ENCODE measurements around the gene RNF224.
A peak's percentile ranks its signal among the peaks of the same experiment; 100 is the strongest.

Gene RNF224

DNA sequence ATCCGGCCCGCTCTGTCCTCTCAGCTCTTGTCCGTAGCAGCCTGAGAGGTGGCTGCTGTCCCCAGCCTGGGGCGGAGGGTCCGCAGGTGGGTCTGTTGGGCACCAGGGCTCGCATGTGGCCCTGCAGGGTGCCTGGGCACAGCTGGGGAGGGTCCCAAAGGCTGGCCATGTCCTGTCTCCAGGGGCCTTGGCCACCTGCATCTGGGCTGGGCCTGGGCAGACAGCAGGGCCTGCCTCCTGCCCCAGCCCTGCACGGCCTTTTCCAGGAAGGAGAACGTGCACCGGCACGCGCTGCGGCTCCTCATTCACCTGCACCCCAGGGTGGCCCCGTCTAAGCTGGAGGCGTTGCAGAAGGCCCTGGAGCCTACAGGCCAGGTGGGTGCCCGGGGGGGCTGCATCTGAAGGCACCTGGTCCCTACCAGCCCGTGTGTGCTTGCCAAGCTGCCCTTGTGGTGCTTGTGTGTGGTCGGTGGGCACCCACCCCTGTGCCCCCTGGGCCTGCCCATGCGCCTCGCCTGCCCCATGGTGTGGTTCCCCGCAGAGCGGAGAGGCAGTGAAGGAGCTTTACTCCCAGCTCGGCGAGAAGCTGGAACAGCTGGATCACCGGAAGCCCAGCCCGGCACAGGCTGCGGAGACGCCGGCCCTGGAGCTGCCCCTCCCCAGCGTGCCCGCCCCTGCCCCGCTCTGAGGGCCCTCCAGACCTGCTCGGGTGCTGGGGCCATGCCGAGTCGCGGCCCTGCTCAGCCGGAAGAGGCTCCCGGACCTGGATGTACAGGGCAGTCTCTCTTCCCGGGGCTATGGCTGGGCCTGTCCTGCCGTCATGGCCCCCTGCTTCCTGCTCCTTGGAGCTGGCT, 45.2 kb downstream of the RNF224 start:
- H3K18ac ChIP-seq (ENCODE audit: low read depth in 1 of 2, low read length in 2 of 2), result peak overlapping the region in 1 of 2 experiments; percentile 51

DNA sequence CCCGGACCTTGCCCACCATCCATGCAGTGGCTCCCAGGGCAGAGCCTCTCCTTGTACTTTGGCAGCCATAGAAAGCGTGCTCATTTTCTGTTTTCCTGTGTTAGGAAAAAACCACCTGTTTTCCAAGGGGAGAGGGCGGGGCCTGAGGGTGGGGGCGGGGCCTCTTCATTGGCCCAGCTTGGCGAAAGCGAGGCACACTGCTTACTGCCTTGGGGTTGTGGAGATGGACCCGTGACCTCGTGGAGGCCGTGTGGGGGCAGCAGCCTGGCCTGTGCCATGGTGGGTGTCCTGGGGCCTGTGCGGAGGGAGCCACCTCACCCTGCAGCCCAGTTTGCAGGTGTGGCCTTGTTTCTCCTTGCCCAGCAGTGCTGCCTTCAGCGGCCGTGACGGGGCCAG, 45.8 kb downstream of the RNF224 start:
- Histone ChIP-seq H2BK5ac (ENCODE audit: low read depth, low read length, poor library complexity, severe bottlenecking) (no peak overlapping the region), H3K14ac (ENCODE audit: low read length in 2 of 2) (no peak overlapping the region), H3K27me3 (ENCODE audit: control insufficient read depth in 1 of 2, insufficient read depth in 1 of 2, low read length in 2 of 2) (peaks cover 0 to 6% of the 10 kb centered on the region in 2 experiments), H2AK5ac (ENCODE audit: low read length, severe bottlenecking) (no peak overlapping the region), H2BK12ac (ENCODE audit: low read length in 2 of 2) (no peak overlapping the region), H3K9ac (ENCODE audit: low read length) (no peak overlapping the region), H2BK120ac (ENCODE audit: low read depth, low read length) (no peak overlapping the region), H4K8ac (ENCODE audit: low read length) (no peak overlapping the region), H2BK15ac (ENCODE audit: low read depth, poor library complexity, severe bottlenecking) (no peak overlapping the region), H3K27ac (ENCODE audit: low read length, poor library complexity, severe bottlenecking) (no peak overlapping the region), H3K4me3 (ENCODE audit: insufficient read depth in 1 of 2, low read depth in 1 of 2, low read length in 2 of 2) (no peak overlapping the region), H4K91ac (ENCODE audit: low read length) (peak overlapping the region; percentile 44), H3K36me3 (ENCODE audit: control insufficient read depth in 1 of 2, insufficient read depth in 2 of 2, low read depth in 1 of 2, low read length in 2 of 2) (peaks cover 46 to 64% of the 10 kb centered on the region in 2 experiments), H2AFZ (ENCODE audit: low read depth, low read length) (no peak overlapping the region), H3K9me3 (ENCODE audit: control insufficient read depth, low read length) (no peaks in the 10 kb centered on the region), H3K79me1 (replicated peaks; ENCODE audit: low read length, poor library complexity, severe bottlenecking) (peaks cover 34% of the 10 kb centered on the region), H3K4ac (ENCODE audit: low read depth in 1 of 2, low read length in 2 of 2) (no peak overlapping the region), H3K23ac (ENCODE audit: low read length in 2 of 2) (no peak overlapping the region), H3K4me2 (ENCODE audit: low read length, poor library complexity, severe bottlenecking) (no peak overlapping the region), H3K4me1 (ENCODE audit: control insufficient read depth, insufficient read depth, low read depth, low read length) (peaks cover 41% of the 10 kb centered on the region), H3K18ac (ENCODE audit: low read depth in 1 of 2, low read length in 2 of 2) (no peak overlapping the region)
- WGBS, result 82% methylated on average over 13 of the region's 13 CpGs
- DNase-seq, result no peak

More for the DNA sequence above, 45.2 kb downstream of the RNF224 start:
- H2BK12ac ChIP-seq (ENCODE audit: low read length in 2 of 2), result no peak overlapping the region
- H3K27me3 ChIP-seq (ENCODE audit: control insufficient read depth in 1 of 2, insufficient read depth in 1 of 2, low read length in 2 of 2), result no peaks in the 10 kb centered on the region
- no peak overlapping the region for H2BK15ac ChIP-seq (ENCODE audit: low read depth, poor library complexity, severe bottlenecking)
- H2BK5ac ChIP-seq (ENCODE audit: low read depth, low read length, poor library complexity, severe bottlenecking), result no peak overlapping the region
- no peak overlapping the region for H3K4me3 ChIP-seq (ENCODE audit: insufficient read depth in 1 of 2, low read depth in 1 of 2, low read length in 2 of 2)
- peak overlapping the region in 1 of 2 experiments; percentile 59 for H3K4ac ChIP-seq (ENCODE audit: low read depth in 1 of 2, low read length in 2 of 2)
- peaks cover 52 to 70% of the 10 kb centered on the region in 2 experiments for H3K36me3 ChIP-seq (ENCODE audit: control insufficient read depth in 1 of 2, insufficient read depth in 2 of 2, low read depth in 1 of 2, low read length in 2 of 2)
- no peaks in the 10 kb centered on the region for H3K9me3 ChIP-seq (ENCODE audit: control insufficient read depth, low read length)
- WGBS, result 94% methylated on average over 39 of the region's 39 CpGs
- H2BK120ac ChIP-seq (ENCODE audit: low read depth, low read length), result peak overlapping the region; percentile 42
- no peak overlapping the region for H2AK5ac ChIP-seq (ENCODE audit: low read length, severe bottlenecking)
- peaks cover 39% of the 10 kb centered on the region for H3K79me1 ChIP-seq (replicated peaks; ENCODE audit: low read length, poor library complexity, severe bottlenecking)
- no peak overlapping the region for H3K4me2 ChIP-seq (ENCODE audit: low read length, poor library complexity, severe bottlenecking)
- H4K8ac ChIP-seq (ENCODE audit: low read length), result no peak overlapping the region
- no peak overlapping the region for H3K9ac ChIP-seq (ENCODE audit: low read length)
- H3K27ac ChIP-seq (ENCODE audit: low read length, poor library complexity, severe bottlenecking), result no peak overlapping the region
- no peak for DNase-seq
- H3K4me1 ChIP-seq (ENCODE audit: control insufficient read depth, insufficient read depth, low read depth, low read length), result peaks cover 43% of the 10 kb centered on the region
- peak overlapping the region; percentile 57 for H4K91ac ChIP-seq (ENCODE audit: low read length)
- no peak overlapping the region for H2AFZ ChIP-seq (ENCODE audit: low read depth, low read length)
- no peak overlapping the region for H3K23ac ChIP-seq (ENCODE audit: low read length in 2 of 2)
- no peak overlapping the region for H3K14ac ChIP-seq (ENCODE audit: low read length in 2 of 2)

DNA sequence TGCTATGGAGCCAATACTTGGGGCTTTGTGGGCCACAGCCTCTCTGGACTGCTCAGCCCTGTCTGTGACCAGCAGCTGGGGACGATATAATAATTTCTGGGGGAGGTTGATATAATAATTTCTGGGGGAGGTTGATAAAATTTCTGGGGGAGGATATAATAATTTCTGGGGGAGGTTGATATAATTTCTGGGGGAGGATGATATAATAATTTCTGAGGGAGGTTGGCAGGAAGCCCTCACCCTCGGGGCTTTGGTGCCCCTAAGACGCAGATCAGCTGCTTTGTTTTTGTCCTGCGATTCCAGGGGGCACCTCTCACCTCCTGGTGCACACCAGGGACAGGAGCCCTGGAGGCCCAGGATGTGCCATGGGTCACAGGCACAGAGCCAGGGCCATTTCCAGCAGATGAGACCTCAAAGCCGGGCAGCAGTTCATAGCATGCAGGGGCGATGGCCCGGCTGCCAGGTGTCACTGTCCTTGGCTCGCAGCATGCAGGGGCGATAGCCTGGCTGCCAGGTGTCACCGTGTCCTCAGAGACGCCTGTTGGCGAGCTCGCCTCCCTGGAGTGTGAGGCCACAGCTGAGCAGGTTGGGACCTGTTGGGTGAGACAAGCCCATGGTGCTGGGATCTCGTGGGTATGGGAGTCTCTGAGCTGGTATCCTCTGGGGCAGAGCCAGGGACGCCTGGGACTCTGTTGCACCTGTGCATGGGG, 46.5 kb downstream of the RNF224 start:
- Histone ChIP-seq H3K4ac (ENCODE audit: low read depth in 1 of 2, low read length in 2 of 2) (no peak overlapping the region), H2BK12ac (ENCODE audit: low read length in 2 of 2) (no peak overlapping the region), H4K8ac (ENCODE audit: low read length) (peak overlapping the region; percentile 7), H2BK5ac (ENCODE audit: low read depth, low read length, poor library complexity, severe bottlenecking) (no peak overlapping the region), H2AK5ac (ENCODE audit: low read length, severe bottlenecking) (no peak overlapping the region), H3K4me1 (ENCODE audit: control insufficient read depth, insufficient read depth, low read depth, low read length) (peaks cover 46% of the 10 kb centered on the region), H3K14ac (ENCODE audit: low read length in 2 of 2) (no peak overlapping the region), H3K18ac (ENCODE audit: low read depth in 1 of 2, low read length in 2 of 2) (no peak overlapping the region), H2AFZ (ENCODE audit: low read depth, low read length) (no peak overlapping the region), H3K27ac (ENCODE audit: low read length, poor library complexity, severe bottlenecking) (no peak overlapping the region), H3K9me3 (ENCODE audit: control insufficient read depth, low read length) (no peaks in the 10 kb centered on the region), H3K23ac (ENCODE audit: low read length in 2 of 2) (peak overlapping the region in 1 of 2 experiments; percentile 48), H3K4me3 (ENCODE audit: insufficient read depth in 1 of 2, low read depth in 1 of 2, low read length in 2 of 2) (no peak overlapping the region), H3K4me2 (ENCODE audit: low read length, poor library complexity, severe bottlenecking) (no peak overlapping the region), H2BK120ac (ENCODE audit: low read depth, low read length) (peak overlapping the region; percentile 21), H4K91ac (ENCODE audit: low read length) (peak overlapping the region; percentile 56), H3K36me3 (ENCODE audit: control insufficient read depth in 1 of 2, insufficient read depth in 2 of 2, low read depth in 1 of 2, low read length in 2 of 2) (peaks cover 39 to 63% of the 10 kb centered on the region in 2 experiments), H2BK15ac (ENCODE audit: low read depth, poor library complexity, severe bottlenecking) (no peak overlapping the region), H3K9ac (ENCODE audit: low read length) (no peak overlapping the region), H3K27me3 (ENCODE audit: control insufficient read depth in 1 of 2, insufficient read depth in 1 of 2, low read length in 2 of 2) (peaks cover 0 to 10% of the 10 kb centered on the region in 2 experiments), H3K79me1 (replicated peaks; ENCODE audit: low read length, poor library complexity, severe bottlenecking) (peaks cover 33% of the 10 kb centered on the region)
- no peak for DNase-seq
- WGBS, result 92% methylated on average over 15 of the region's 15 CpGs

DNA sequence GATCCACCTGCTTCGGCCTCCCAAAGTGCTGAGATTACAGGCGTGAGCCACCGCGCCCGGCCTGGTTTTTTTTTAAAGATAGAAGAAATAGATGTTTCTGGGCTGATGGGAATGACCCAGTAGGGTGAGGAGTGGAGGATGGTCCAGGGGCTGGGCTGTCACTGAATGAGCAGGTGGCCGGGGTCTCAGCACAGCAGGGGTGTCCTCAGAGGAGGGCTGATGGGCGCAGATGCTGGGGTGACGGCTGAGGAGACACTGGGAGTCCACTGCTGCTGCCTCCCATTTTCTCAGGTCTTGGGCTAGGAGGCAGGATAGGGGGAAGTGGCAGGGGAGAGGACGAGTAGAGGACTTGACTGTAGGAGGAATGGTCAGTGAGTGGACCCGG, 47.9 kb downstream of the RNF224 start:
- H4K91ac ChIP-seq (ENCODE audit: low read length), result peak overlapping the region; percentile 99
- 92% methylated on average over 10 of the region's 10 CpGs for WGBS
- peaks cover 27 to 64% of the 10 kb centered on the region in 2 experiments for H3K36me3 ChIP-seq (ENCODE audit: control insufficient read depth in 1 of 2, insufficient read depth in 2 of 2, low read depth in 1 of 2, low read length in 2 of 2)
- no peak overlapping the region for H3K27ac ChIP-seq (ENCODE audit: low read length, poor library complexity, severe bottlenecking)
- H3K4me1 ChIP-seq (ENCODE audit: control insufficient read depth, insufficient read depth, low read depth, low read length), result peaks cover 53% of the 10 kb centered on the region
- no peak overlapping the region for H3K14ac ChIP-seq (ENCODE audit: low read length in 2 of 2)
- peaks cover 0 to 23% of the 10 kb centered on the region in 2 experiments for H3K27me3 ChIP-seq (ENCODE audit: control insufficient read depth in 1 of 2, insufficient read depth in 1 of 2, low read length in 2 of 2)
- no peaks in the 10 kb centered on the region for H3K9me3 ChIP-seq (ENCODE audit: control insufficient read depth, low read length)
- H3K4me2 ChIP-seq (ENCODE audit: low read length, poor library complexity, severe bottlenecking), result no peak overlapping the region
- peak overlapping the region in 1 of 2 experiments; percentile 2 for H3K23ac ChIP-seq (ENCODE audit: low read length in 2 of 2)
- H2BK15ac ChIP-seq (ENCODE audit: low read depth, poor library complexity, severe bottlenecking), result peak overlapping the region; percentile 73
- peak overlapping the region; percentile 64 for H2BK120ac ChIP-seq (ENCODE audit: low read depth, low read length)
- no peak overlapping the region for H3K9ac ChIP-seq (ENCODE audit: low read length)
- H3K79me1 ChIP-seq (replicated peaks; ENCODE audit: low read length, poor library complexity, severe bottlenecking), result peaks cover 39% of the 10 kb centered on the region
- H2BK12ac ChIP-seq (ENCODE audit: low read length in 2 of 2), result peak overlapping the region in 1 of 2 experiments; percentile 97
- H2AK5ac ChIP-seq (ENCODE audit: low read length, severe bottlenecking), result no peak overlapping the region
- no peak overlapping the region for H2AFZ ChIP-seq (ENCODE audit: low read depth, low read length)
- no peak overlapping the region for H2BK5ac ChIP-seq (ENCODE audit: low read depth, low read length, poor library complexity, severe bottlenecking)
- peak overlapping the region; percentile 29 to 45 for H3K4ac ChIP-seq (ENCODE audit: low read depth in 1 of 2, low read length in 2 of 2)
- peak overlapping the region; percentile 13 to 98 for H3K18ac ChIP-seq (ENCODE audit: low read depth in 1 of 2, low read length in 2 of 2)
- peak overlapping the region; percentile 16 for H4K8ac ChIP-seq (ENCODE audit: low read length)
- DNase-seq, result no peak
- H3K4me3 ChIP-seq (ENCODE audit: insufficient read depth in 1 of 2, low read depth in 1 of 2, low read length in 2 of 2), result no peak overlapping the region
